Upper lobe of left lung (tissue), 4 donors: Measurements from ENCODE around the gene MBOAT1.

Experiments used
- CTCF ChIP-seq, 6 experiments: fragments of 450-650 bp in 4 of 6; fragments of 200-600 bp in 2 of 6; sonication (generic) in 2 of 6; IDR thresholded peaks; one replicate each; pipeline ENCODE4 v1.5.1; 2016 to 2019; ENCODE audit warnings: antibody characterized with exemption in 6 of 6
- EP300 ChIP-seq, 4 donors: sonication (generic); formaldehyde crosslinking; IDR thresholded peaks; one replicate each; pipeline ENCODE4 v1.5.1; 2017; ENCODE audit warnings: antibody characterized with exemption in 4 of 4, control low read depth in 2 of 4
- POLR2A ChIP-seq, 4 donors: fragments of 450-650 bp; IDR thresholded peaks; one replicate each; pipeline ENCODE4 v1.5.1; 2016 to 2017; ENCODE audit warnings: antibody characterized with exemption in 4 of 4, mild to moderate bottlenecking in 2 of 4
- POLR2AphosphoS5 ChIP-seq, 2 donors: sonication (generic); formaldehyde crosslinking; IDR thresholded peaks; one replicate each; pipeline ENCODE4 v1.5.1; 2017; ENCODE audit warnings: antibody characterized with exemption in 2 of 2

DNA sequence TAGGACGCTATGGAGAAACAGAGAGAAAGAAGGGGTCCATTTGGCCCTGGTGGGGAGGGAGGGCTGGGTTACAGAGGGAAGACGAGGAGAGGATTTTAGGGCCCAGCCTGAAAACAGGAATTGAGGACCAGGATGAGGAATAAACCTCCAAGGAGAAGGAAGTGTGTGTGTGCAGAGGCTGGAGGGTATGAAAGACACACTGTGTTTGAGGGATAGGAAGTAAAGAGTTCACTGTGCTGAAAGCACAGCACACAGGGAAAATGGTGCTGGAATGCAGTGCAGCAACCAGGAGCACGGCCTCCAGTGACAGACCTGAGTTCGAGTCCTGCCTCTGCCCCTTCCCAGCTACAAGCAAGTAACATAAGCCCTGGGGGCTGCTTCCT, 7.8 kb downstream of the MBOAT1 start:
- TF ChIP-seq POLR2A (IDR thresholded peaks at IDR 0.05) (no peak), CTCF (IDR thresholded peaks at IDR 0.05) (no peak), POLR2AphosphoS5 (IDR thresholded peaks at IDR 0.05) (no peak), EP300 (IDR thresholded peaks at IDR 0.05) (no peak)
